ENCODE measurements around the gene ADCK2. TPM values are rescaled to one million over a fixed set of nuclear protein-coding genes. Genes with fewer than 3 reads are reported as not detected.

ADCK2 gene
- total and polyA plus RNA-seq, 9 of the 15 experiments (the other 6 are each of a cell fraction or from before 2014, with no cell fraction given), result 0.08 to 14.3 (median 9.7) TPM

GRCh38 chr7:140674899-140675701 is 2.4 kb downstream of the ADCK2 start (continued):
- 0 out of 3 replicates have a peak, but pooled peaks of 1 of the 2 experiments have one; percentile 44 for TF ChIP-seq CBX3 (IDR thresholded peaks at IDR 0.05; ENCODE audit: borderline replicate concordance in 1 of 2, low read length in 2 of 2)
- TF ChIP-seq, protein P1, sequence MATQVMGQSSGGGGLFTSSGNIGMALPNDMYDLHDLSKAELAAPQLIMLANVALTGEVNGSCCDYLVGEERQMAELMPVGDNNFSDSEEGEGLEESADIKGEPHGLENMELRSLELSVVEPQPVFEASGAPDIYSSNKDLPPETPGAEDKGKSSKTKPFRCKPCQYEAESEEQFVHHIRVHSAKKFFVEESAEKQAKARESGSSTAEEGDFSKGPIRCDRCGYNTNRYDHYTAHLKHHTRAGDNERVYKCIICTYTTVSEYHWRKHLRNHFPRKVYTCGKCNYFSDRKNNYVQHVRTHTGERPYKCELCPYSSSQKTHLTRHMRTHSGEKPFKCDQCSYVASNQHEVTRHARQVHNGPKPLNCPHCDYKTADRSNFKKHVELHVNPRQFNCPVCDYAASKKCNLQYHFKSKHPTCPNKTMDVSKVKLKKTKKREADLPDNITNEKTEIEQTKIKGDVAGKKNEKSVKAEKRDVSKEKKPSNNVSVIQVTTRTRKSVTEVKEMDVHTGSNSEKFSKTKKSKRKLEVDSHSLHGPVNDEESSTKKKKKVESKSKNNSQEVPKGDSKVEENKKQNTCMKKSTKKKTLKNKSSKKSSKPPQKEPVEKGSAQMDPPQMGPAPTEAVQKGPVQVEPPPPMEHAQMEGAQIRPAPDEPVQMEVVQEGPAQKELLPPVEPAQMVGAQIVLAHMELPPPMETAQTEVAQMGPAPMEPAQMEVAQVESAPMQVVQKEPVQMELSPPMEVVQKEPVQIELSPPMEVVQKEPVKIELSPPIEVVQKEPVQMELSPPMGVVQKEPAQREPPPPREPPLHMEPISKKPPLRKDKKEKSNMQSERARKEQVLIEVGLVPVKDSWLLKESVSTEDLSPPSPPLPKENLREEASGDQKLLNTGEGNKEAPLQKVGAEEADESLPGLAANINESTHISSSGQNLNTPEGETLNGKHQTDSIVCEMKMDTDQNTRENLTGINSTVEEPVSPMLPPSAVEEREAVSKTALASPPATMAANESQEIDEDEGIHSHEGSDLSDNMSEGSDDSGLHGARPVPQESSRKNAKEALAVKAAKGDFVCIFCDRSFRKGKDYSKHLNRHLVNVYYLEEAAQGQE (IDR thresholded peaks at IDR 0.05; ENCODE audit: borderline replicate concordance), result peak; percentile 68; the same call in 1 of the 2 replicates
- TF ChIP-seq, protein P1 (CRISPR knock-in tag; IDR thresholded peaks at IDR 0.05; ENCODE audit: low read depth), result no peak
- TF ChIP-seq PYGO2 (tag; IDR thresholded peaks at IDR 0.05), result 0 out of 2 replicates have a peak, but pooled peaks have one; percentile 12
- peak; percentile 75 for TF ChIP-seq ETV1 (tag; conservative IDR thresholded peaks at IDR 0.05; ENCODE audit: low read depth)
- TF ChIP-seq, protein P2, sequence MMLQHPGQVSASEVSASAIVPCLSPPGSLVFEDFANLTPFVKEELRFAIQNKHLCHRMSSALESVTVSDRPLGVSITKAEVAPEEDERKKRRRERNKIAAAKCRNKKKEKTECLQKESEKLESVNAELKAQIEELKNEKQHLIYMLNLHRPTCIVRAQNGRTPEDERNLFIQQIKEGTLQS (IDR thresholded peaks at IDR 0.05), result peak; percentile 93
- TF ChIP-seq, protein P2 (CRISPR knock-in tag; conservative IDR thresholded peaks at IDR 0.05), result no peak
- 0 out of 2 replicates have a peak, but pooled peaks have one; percentile 38 for TF ChIP-seq MYNN (IDR thresholded peaks at IDR 0.05)
- no peak for TF ChIP-seq MYNN (CRISPR knock-in tag; IDR thresholded peaks at IDR 0.05)
- TF ChIP-seq RAD21 (CRISPR knock-in tag; conservative IDR thresholded peaks at IDR 0.05 in 1 of 2, IDR thresholded peaks at IDR 0.05 in 1 of 2), result peak; percentile 83 to 90
- TF ChIP-seq, protein P3, sequence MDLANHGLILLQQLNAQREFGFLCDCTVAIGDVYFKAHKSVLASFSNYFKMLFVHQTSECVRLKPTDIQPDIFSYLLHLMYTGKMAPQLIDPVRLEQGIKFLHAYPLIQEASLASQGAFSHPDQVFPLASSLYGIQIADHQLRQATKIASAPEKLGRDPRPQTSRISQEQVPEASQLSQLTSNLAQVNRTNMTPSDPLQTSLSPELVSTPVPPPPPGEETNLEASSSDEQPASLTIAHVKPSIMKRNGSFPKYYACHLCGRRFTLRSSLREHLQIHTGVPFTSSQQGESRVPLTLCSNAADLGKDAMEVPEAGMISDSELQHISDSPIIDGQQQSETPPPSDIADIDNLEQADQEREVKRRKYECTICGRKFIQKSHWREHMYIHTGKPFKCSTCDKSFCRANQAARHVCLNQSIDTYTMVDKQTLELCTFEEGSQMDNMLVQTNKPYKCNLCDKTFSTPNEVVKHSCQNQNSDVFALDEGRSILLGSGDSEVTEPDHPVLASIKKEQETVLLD (IDR thresholded peaks at IDR 0.05), result no peak
- no peak for TF ChIP-seq ZBTB5 (IDR thresholded peaks at IDR 0.05)
